H9 (cell line): ENCODE measurements around the gene LRIG3. TPM values are rescaled to one million over a fixed set of nuclear protein-coding genes. Genes with fewer than 3 reads are reported as not detected.

ENCODE experiments used
- DNase-seq: peaks from one replicate; pipeline ENCODE4 v3.0.0-alpha.2; 2017
- H2AFZ ChIP-seq: one replicate; pipeline ENCODE4 v1.6.1; 2013; ENCODE audit warnings: mild to moderate bottlenecking, low read length, control low read depth, moderate library complexity
- H2AK5ac ChIP-seq: 2 replicates; pipeline ENCODE4 v1.6.1; 2013; ENCODE audit warnings: low read length, control low read depth, mixed read lengths; ENCODE audit not compliant: insufficient read length
- H2BK120ac ChIP-seq: one replicate; pipeline ENCODE4 v1.6.1; 2013; ENCODE audit warnings: low read depth, mild to moderate bottlenecking, low read length, control low read depth, inconsistent platforms; ENCODE audit not compliant: poor library complexity, severe bottlenecking
- H2BK12ac ChIP-seq: 2 replicates; pipeline ENCODE4 v1.6.1; 2013; ENCODE audit warnings: low read length, control low read depth, mixed read lengths, low read depth; ENCODE audit not compliant: insufficient read length
- H2BK15ac ChIP-seq: 2 replicates; pipeline ENCODE4 v1.6.1; 2013; ENCODE audit warnings: low read depth, low read length, control low read depth
- H2BK20ac ChIP-seq: one replicate; pipeline ENCODE4 v1.6.1; 2013; ENCODE audit warnings: low read depth, mild to moderate bottlenecking, low read length, control low read depth, inconsistent platforms; ENCODE audit not compliant: poor library complexity, severe bottlenecking
- H2BK5ac ChIP-seq: 2 replicates; pipeline ENCODE4 v1.6.1; 2013; ENCODE audit warnings: low read length, control low read depth, mixed read lengths; ENCODE audit not compliant: insufficient read length
- H3K14ac ChIP-seq: 2 replicates; pipeline ENCODE4 v1.6.1; 2013; ENCODE audit warnings: low read length, control low read depth; ENCODE audit not compliant: insufficient read depth
- H3K18ac ChIP-seq: 2 replicates; pipeline ENCODE4 v1.6.1; 2013; ENCODE audit warnings: low read depth, mild to moderate bottlenecking, mixed read lengths, low read length, control low read depth; ENCODE audit not compliant: insufficient read length
- H3K23ac ChIP-seq: 2 replicates; pipeline ENCODE4 v1.6.1; 2013; ENCODE audit warnings: low read length, control low read depth, mixed read lengths, low read depth; ENCODE audit not compliant: insufficient read length
- H3K23me2 ChIP-seq: 2 replicates; pipeline ENCODE4 v1.6.1; 2013; ENCODE audit warnings: low read depth, mild to moderate bottlenecking, mixed read lengths, low read length, control low read depth; ENCODE audit not compliant: insufficient read length, poor library complexity, severe bottlenecking
- H3K27ac ChIP-seq: 2 replicates; pipeline ENCODE4 v1.5.1; 2013; ENCODE audit warnings: low read length, control low read depth, mixed read lengths, low read depth; ENCODE audit not compliant: insufficient read length
- H3K27me3 ChIP-seq: 2 replicates; pipeline ENCODE4 v1.6.1; 2013; ENCODE audit warnings: low read length, control low read depth, inconsistent platforms; ENCODE audit not compliant: insufficient read depth
- H3K4ac ChIP-seq: 2 replicates; pipeline ENCODE4 v1.6.1; 2013; ENCODE audit warnings: low read depth, mild to moderate bottlenecking, control low read depth, inconsistent platforms, low read length, moderate library complexity
- H3K4me1 ChIP-seq: 2 replicates; pipeline ENCODE4 v1.6.1; 2013; ENCODE audit warnings: low read length, control low read depth, inconsistent platforms; ENCODE audit not compliant: insufficient read depth
- H3K4me2 ChIP-seq: 2 replicates; pipeline ENCODE4 v1.6.1; 2013; ENCODE audit warnings: low read length, control low read depth, mixed read lengths; ENCODE audit not compliant: insufficient read length, insufficient read depth
- H3K56ac ChIP-seq: 2 replicates; pipeline ENCODE4 v1.6.1; 2013; ENCODE audit warnings: low read depth, mild to moderate bottlenecking, mixed read lengths, low read length, control low read depth; ENCODE audit not compliant: insufficient read length
- H3K79me1 ChIP-seq: 2 replicates; pipeline ENCODE4 v1.6.1; 2013; ENCODE audit warnings: low read depth, mild to moderate bottlenecking, moderate library complexity, low read length, control low read depth, inconsistent platforms; ENCODE audit not compliant: insufficient read depth, poor library complexity, severe bottlenecking
- H3K79me2 ChIP-seq: 2 replicates; pipeline ENCODE4 v1.6.1; 2013; ENCODE audit warnings: low read length, control low read depth, inconsistent platforms; ENCODE audit not compliant: insufficient read depth
- H3K9ac ChIP-seq: 2 replicates; pipeline ENCODE4 v1.6.1; 2013; ENCODE audit warnings: low read length, control low read depth, mixed read lengths; ENCODE audit not compliant: insufficient read length; ENCODE audit errors: extremely low read depth
- H3K9me3 ChIP-seq: one replicate; pipeline ENCODE4 v1.6.1; 2013; ENCODE audit warnings: low read depth, low read length, inconsistent platforms; ENCODE audit not compliant: control insufficient read depth
- H3T11ph ChIP-seq: one replicate; pipeline ENCODE4 v1.6.1; 2013; ENCODE audit warnings: mild to moderate bottlenecking, low read length, control low read depth, inconsistent platforms
- H4K20me1 ChIP-seq: one replicate; pipeline ENCODE4 v1.6.1; 2013; ENCODE audit not compliant: control insufficient read depth, insufficient read length, insufficient read depth
- H4K5ac ChIP-seq: 2 replicates; pipeline ENCODE4 v1.6.1; 2013; ENCODE audit warnings: low read depth, mild to moderate bottlenecking, mixed read lengths, low read length, control low read depth; ENCODE audit not compliant: insufficient read length
- H4K8ac ChIP-seq: replicated peaks from 2 replicates; pipeline ENCODE4 v1.6.1; 2013; ENCODE audit warnings: low read length, control low read depth, mixed read lengths, low read depth; ENCODE audit not compliant: insufficient read length
- H4K91ac ChIP-seq: 2 replicates; pipeline ENCODE4 v1.6.1; 2013; ENCODE audit warnings: low read depth, mild to moderate bottlenecking, moderate library complexity, mixed read lengths, low read length, control low read depth; ENCODE audit not compliant: insufficient read length
- H3K27ac Mint-ChIP-seq, 3 experiments: 2 replicates in 2 of 3; 3 replicates in 1 of 3; pipeline ENCODE4 v1.8.0; 2020 to 2021; ENCODE audit warnings: mixed read lengths in 3 of 3, mild to moderate bottlenecking in 1 of 3, moderate library complexity in 1 of 3
- H3K27me3 Mint-ChIP-seq: 2 replicates; pipeline ENCODE4 v1.8.0; 2021; ENCODE audit warnings: low read depth, mild to moderate bottlenecking, moderate library complexity, mixed read lengths
- H3K36me3 Mint-ChIP-seq, 3 experiments: 2 replicates in 2 of 3; 3 replicates in 1 of 3; pipeline ENCODE4 v1.8.0; 2020 to 2021; ENCODE audit warnings: low read depth in 3 of 3, mixed read lengths in 3 of 3; ENCODE audit not compliant: insufficient read depth in 1 of 3
- H3K4me1 Mint-ChIP-seq, 2 experiments: 2 replicates each; pipeline ENCODE4 v1.8.0; 2020; ENCODE audit warnings: mixed read lengths in 2 of 2
- H3K4me3 Mint-ChIP-seq, 2 experiments: 2 replicates in 1 of 2; 3 replicates in 1 of 2; pipeline ENCODE4 v1.8.0; 2020 to 2021; ENCODE audit warnings: mild to moderate bottlenecking in 2 of 2, mixed read lengths in 2 of 2, moderate library complexity in 1 of 2
- H3K9me3 Mint-ChIP-seq, 2 experiments: 2 replicates in 1 of 2; 3 replicates in 1 of 2; pipeline ENCODE4 v1.8.0; 2020; ENCODE audit warnings: mild to moderate bottlenecking in 2 of 2, mixed read lengths in 2 of 2, moderate library complexity in 1 of 2
- CTCF ChIP-seq: fragments of 200-600 bp; sonication (generic); conservative IDR thresholded peaks from 3 replicates; pipeline ENCODE4 v1.8.0; 2021; ENCODE audit warnings: antibody characterized with exemption, mild to moderate bottlenecking
- WGBS: extraction: QIAGEN DNeasy Blood & Tissue Kit; methylation state at CpG from one replicate; pipeline ENCODE4 v1.1.7; 2013; ENCODE audit warnings: missing lambda C conversion rate, low lambda C conversion rate, mixed read lengths; ENCODE audit not compliant: insufficient read length; ENCODE audit errors: extremely low coverage; 5-methylcytosine and 5-hydroxymethylcytosine counted together
- total RNA-seq: library from RNA; stranded (reverse); gene quantifications from 2 replicates; pipeline ENCODE4 v1.2.1, GENCODE V29; 2021

The LRIG3 gene
- total RNA-seq, 1 experiment from 2014 or later: 10.9 TPM

GRCh38 chr12:58889557-58889956 is 30.7 kb downstream of the LRIG3 start:
- Histone ChIP-seq H4K8ac (no peak overlapping the region), H4K91ac (no peak overlapping the region), H3K56ac (no peak overlapping the region), H3K9me3 (no peaks in the 10 kb centered on the region), H2BK5ac (no peak overlapping the region), H3K27me3 (peaks cover 3% of the 10 kb centered on the region; the same call in 1 of the 2 replicates), H3T11ph (no peak overlapping the region), H3K4ac (no peak overlapping the region), H3K79me2 (no peaks in the 10 kb centered on the region), H3K27ac (no peak overlapping the region), H3K23me2 (no peaks in the 10 kb centered on the region), H2BK120ac (no peak overlapping the region), H3K79me1 (peaks cover 2% of the 10 kb centered on the region), H4K5ac (no peak overlapping the region), H3K18ac (no peak overlapping the region), H2BK15ac (no peak overlapping the region), H3K23ac (no peak overlapping the region), H2BK12ac (no peak overlapping the region), H2BK20ac (no peak overlapping the region), H3K4me1 (peaks cover 3% of the 10 kb centered on the region; the same call in 1 of the 2 replicates), H2AK5ac (no peak overlapping the region), H3K9ac (no peak overlapping the region), H3K4me2 (no peak overlapping the region), H3K14ac (no peak overlapping the region), H2AFZ (no peak overlapping the region), H4K20me1 (no peaks in the 10 kb centered on the region)
- no CpG with 5 or more reads among the region's 6 CpGs for WGBS
- Mint-ChIP-seq H3K27ac (no peak overlapping the region), H3K4me1 (peaks cover 14 to 37% of the 10 kb centered on the region in 2 experiments), H3K27me3 (peaks cover 1% of the 10 kb centered on the region; the same call in 1 of the 2 replicates), H3K4me3 (no peak overlapping the region), H3K36me3 (peaks cover 10 to 40% (median 31%) of the 10 kb centered on the region in 3 experiments; a peak in 6 of 7 replicates), H3K9me3 (no peaks in the 10 kb centered on the region)
- DNase-seq: no peak
- no peak for TF ChIP-seq CTCF
